Ascending aorta (tissue), 2 donors: ENCODE measurements around the gene GADD45B. TPM values are rescaled to one million over a fixed set of nuclear protein-coding genes. Genes with fewer than 3 reads are reported as not detected.
"Not testable (repeated sequence)": the region's sequence is repeated elsewhere in the genome, so short reads cannot be mapped to it uniquely, and the experiment has no call there.

Experiments
- DNase-seq, 2 donors: peaks; one replicate each; pipeline ENCODE4 v3.0.0-alpha.2; 2019; ENCODE audit warnings: low spot score in 2 of 2
- H3K27ac ChIP-seq, 2 donors: fragments of 200-600 bp; sonication (generic); one replicate each; pipeline ENCODE4 v1.5.1; 2016 to 2017; ENCODE audit warnings: mild to moderate bottlenecking in 1 of 2
- H3K27me3 ChIP-seq: fragments of 200-600 bp; sonication (generic); one replicate; pipeline ENCODE4 v1.5.1; 2017
- H3K36me3 ChIP-seq, 2 donors: fragments of 200-600 bp; sonication (generic); one replicate each; pipeline ENCODE4 v1.5.1; 2016
- H3K4me1 ChIP-seq, 2 donors: fragments of 200-600 bp; sonication (generic); one replicate each; pipeline ENCODE4 v1.5.1; 2016 to 2017; ENCODE audit warnings: mild to moderate bottlenecking in 1 of 2
- H3K4me3 ChIP-seq, 2 donors: fragments of 200-600 bp; sonication (generic); one replicate each; pipeline ENCODE4 v1.5.1; 2016 to 2017; ENCODE audit warnings: mild to moderate bottlenecking in 1 of 2
- H3K9me3 ChIP-seq, 2 donors: fragments of 200-600 bp; sonication (generic); one replicate each; pipeline ENCODE4 v1.5.1; 2016
- CTCF ChIP-seq, 3 experiments: fragments of 200-600 bp in 2 of 3; fragments of 450-650 bp in 1 of 3; sonication (generic) in 2 of 3; IDR thresholded peaks; one replicate each; pipeline ENCODE4 v1.5.1; 2016 to 2019; ENCODE audit warnings: antibody characterized with exemption in 3 of 3, mild to moderate bottlenecking in 1 of 3, moderate library complexity in 1 of 3
- intact Hi-C: fragments of 100-400 bp; cut with DNase I; formaldehyde crosslinking; loops from one replicate; pipeline ENCODE4 v1.15.1; 2023
- total RNA-seq: library from RNA; depleted of rRNA; stranded (reverse); fragments of >200 nt; gene quantifications from one replicate; pipeline ENCODE4 v1.1.0, GENCODE V29; 2016

GADD45B gene
- total RNA-seq, 1 donor from 2014 or later = 514 TPM

GRCh38 chr19:2490659-2491058 lies 14.7 kb downstream of the GADD45B start:
- no peak overlapping the region for H3K4me3 ChIP-seq
- peaks cover 9 to 27% of the 10 kb centered on the region in 2 donors for H3K4me1 ChIP-seq
- no peak for TF ChIP-seq CTCF (IDR thresholded peaks at IDR 0.05)
- H3K27ac ChIP-seq = no peak overlapping the region
- intact Hi-C loops = no loop called here
- no peak for DNase-seq
- H3K9me3 ChIP-seq = no peaks in the 10 kb centered on the region
- no peaks in the 10 kb centered on the region for H3K27me3 ChIP-seq
- no peaks in the 10 kb centered on the region for H3K36me3 ChIP-seq

- intact Hi-C loops = no loop called here
- no peaks in the 10 kb centered on the region for H3K9me3 ChIP-seq
- no peak for DNase-seq
- no peak for TF ChIP-seq CTCF (IDR thresholded peaks at IDR 0.05)
- H3K27me3 ChIP-seq = no peaks in the 10 kb centered on the region
- no peak overlapping the region for H3K27ac ChIP-seq
- no peak overlapping the region for H3K4me3 ChIP-seq
- H3K36me3 ChIP-seq = no peaks in the 10 kb centered on the region
- peaks cover 9 to 32% of the 10 kb centered on the region in 2 donors for H3K4me1 ChIP-seq
Observed at GRCh38 chr19:2491130-2491801, 15.3 kb downstream of the GADD45B start.

- Histone ChIP-seq H3K27me3 (no peaks in the 10 kb centered on the region), H3K9me3 (no peaks in the 10 kb centered on the region), H3K4me1 (peaks cover 9 to 32% of the 10 kb centered on the region in 2 donors), H3K27ac (no peak overlapping the region), H3K4me3 (no peak overlapping the region), H3K36me3 (no peaks in the 10 kb centered on the region)
- intact Hi-C loops = no loop called here
- no peak for DNase-seq
- no peak for TF ChIP-seq CTCF (IDR thresholded peaks at IDR 0.05)
Observed at GRCh38 chr19:2492870-2493269, 16.9 kb downstream of the GADD45B start.

- H3K27me3 ChIP-seq, intact Hi-C loops, H3K4me3 ChIP-seq, H3K36me3 ChIP-seq, H3K9me3 ChIP-seq, DNase-seq: not testable (repeated sequence)
- H3K4me1 ChIP-seq = peaks cover 9 to 27% of the 10 kb centered on the region in 2 donors
- H3K27ac ChIP-seq = peak overlapping the region; percentile 84 to 94
Observed at GRCh38 chr19:2493448-2493847, 17.5 kb downstream of the GADD45B start.

GRCh38 chr19:2494084-2494446 lies 18.1 kb downstream of the GADD45B start:
- peak in 1 of 2 donors; percentile 77 for DNase-seq
- H3K4me1 ChIP-seq = peaks cover 9 to 23% of the 10 kb centered on the region in 2 donors
- peak overlapping the region; percentile 84 to 94 for H3K27ac ChIP-seq
- H3K9me3 ChIP-seq = no peaks in the 10 kb centered on the region
- H3K27me3 ChIP-seq = no peaks in the 10 kb centered on the region
- TF ChIP-seq CTCF (IDR thresholded peaks at IDR 0.05) = no peak
- H3K4me3 ChIP-seq = peak overlapping the region in 1 of 2 donors; percentile 68
- intact Hi-C loops = loop anchor here (2.0 kb wide), 1 partner anchor 31 kb away; no protein-coding TSS in a partner anchor
- H3K36me3 ChIP-seq = no peaks in the 10 kb centered on the region

- Histone ChIP-seq H3K36me3 (no peaks in the 10 kb centered on the region), H3K4me3 (peak overlapping the region; percentile 45 to 68), H3K27me3 (no peaks in the 10 kb centered on the region), H3K9me3 (no peaks in the 10 kb centered on the region), H3K27ac (peak overlapping the region; percentile 84 to 94), H3K4me1 (peaks cover 7 to 19% of the 10 kb centered on the region in 2 donors)
- no peak for TF ChIP-seq CTCF (IDR thresholded peaks at IDR 0.05)
- peak; percentile 69 to 95 for DNase-seq
- intact Hi-C loops = loop anchor here (1.0 to 2.0 kb wide), 4 partner anchors 18 to 82 kb away; partner anchors contain the start of gene GADD45B
Observed at GRCh38 chr19:2494447-2495129, 18.7 kb downstream of the GADD45B start.
